HCT116 (cell line): ENCODE data around the gene RBP7. TPM values are rescaled to one million over a fixed set of nuclear protein-coding genes. Genes with fewer than 3 reads are reported as not detected.

Experiments
- ATAC-seq: fragments of 200-7000 bp; cut with Tn5 transposase; 2 replicates; pipeline ENCODE4 v1.9.1; 2020; ENCODE audit warnings: mild to moderate bottlenecking, moderate library complexity
- BruUV-seq: library from RNA; stranded (reverse); fragments of 400-500 nt; replicated peaks from 2 replicates; lab custom pipeline; 2021; lab: Mats Ljungman, UMichigan
- CTCF ChIA-PET: fragments of 300-600 bp; sonication (Branson Sonifier 250); formaldehyde crosslinking; loops from one replicate; lab custom pipeline; 2021; ENCODE audit warnings: antibody characterized with exemption; lab: Charles Lee
- POLR2A ChIA-PET: fragments of 300-600, 350-600 bp; sonication (Branson Sonifier 250); formaldehyde crosslinking; loops from one replicate; lab custom pipeline; 2021; ENCODE audit warnings: antibody characterized with exemption; lab: Charles Lee
- RAD21 ChIA-PET, 2 experiments: fragments of 300-600 bp; sonication (Branson Sonifier 250); formaldehyde crosslinking; loops; one replicate each; lab custom pipeline; 2023; ENCODE audit warnings: low total read pairs in 2 of 2; ENCODE audit not compliant: uncharacterized antibody in 2 of 2, unreplicated experiment in 2 of 2, low non-redundant PET in 1 of 2; lab: Charles Lee
- DNase-seq: peaks from one replicate; pipeline ENCODE4 v3.0.0-alpha.2; 2010; ENCODE audit warnings: low read depth, low spot score
- H2AFZ ChIP-seq: fragments of 200-600 bp; shearing (Covaris generic), sonication (generic); 2 replicates; pipeline ENCODE4 v1.6.1; 2017; ENCODE audit warnings: low read depth, mixed run types, mixed read lengths, antibody characterized with exemption, low read length; ENCODE audit not compliant: poor library complexity, severe bottlenecking
- H3K27ac ChIP-seq: 2 replicates; pipeline ENCODE4 v1.5.1; 2012; ENCODE audit warnings: low read depth, low read length
- H3K27me3 ChIP-seq: fragments of 200-600 bp; sonication (generic); 2 replicates; pipeline ENCODE4 v1.6.1; 2016; ENCODE audit warnings: mixed run types, low read length, mixed read lengths; ENCODE audit not compliant: insufficient read depth
- H3K36me3 ChIP-seq, 2 experiments: fragments of 200-500 bp in 1 of 2; fragments of 200-600 bp in 1 of 2; sonication (Bioruptor generic) in 1 of 2; sonication (generic) in 1 of 2; 2 replicates each; pipeline versions ENCODE4 v1.5.1 to v1.6.1; 2014 to 2016; ENCODE audit warnings: low read length in 2 of 2, inconsistent platforms in 1 of 2, mixed read lengths in 1 of 2, mixed run types in 1 of 2; ENCODE audit not compliant: insufficient read depth in 2 of 2, control insufficient read depth in 1 of 2
- H3K4me1 ChIP-seq, 2 experiments: fragments of 200-600 bp in 1 of 2; sonication (generic) in 1 of 2; 2 replicates each; pipeline versions ENCODE4 v1.5.1 to v1.6.1; 2012 to 2017; ENCODE audit warnings: low read length in 2 of 2, inconsistent platforms in 1 of 2, mild to moderate bottlenecking in 1 of 2, mixed read lengths in 1 of 2, mixed run types in 1 of 2, moderate library complexity in 1 of 2; ENCODE audit not compliant: insufficient read depth in 2 of 2, control insufficient read depth in 1 of 2
- H3K4me2 ChIP-seq: fragments of 200-600 bp; sonication (generic); 2 replicates; pipeline ENCODE4 v1.6.1; 2017; ENCODE audit warnings: mixed run types, low read length, mixed read lengths
- H3K4me3 ChIP-seq, 2 experiments: fragments of 200-600 bp in 1 of 2; sonication (generic) in 1 of 2; replicated peaks in 1 of 2; 2 replicates each; pipeline ENCODE4 v1.5.1; 2011 to 2016; ENCODE audit warnings: low read length in 2 of 2, control low read depth in 1 of 2, low read depth in 1 of 2, mild to moderate bottlenecking in 1 of 2, mixed read lengths in 1 of 2, mixed run types in 1 of 2
- H3K79me2 ChIP-seq: fragments of 200-600 bp; sonication (generic); 2 replicates; pipeline ENCODE4 v1.6.1; 2017; ENCODE audit warnings: mild to moderate bottlenecking, mixed run types, low read length, moderate library complexity, mixed read lengths; ENCODE audit not compliant: insufficient read depth
- H3K9ac ChIP-seq: fragments of 200-600 bp; sonication (generic); 2 replicates; pipeline ENCODE4 v1.6.1; 2016; ENCODE audit warnings: low read length, mixed read lengths
- H3K9me2 ChIP-seq: fragments of 200-600 bp; sonication (generic), shearing (Covaris generic); 2 replicates; pipeline ENCODE4 v1.6.1; 2017; ENCODE audit warnings: mixed run types, mild to moderate bottlenecking, moderate library complexity; ENCODE audit not compliant: insufficient read depth
- H3K9me3 ChIP-seq, 2 experiments: fragments of 200-500 bp in 1 of 2; fragments of 200-600 bp in 1 of 2; sonication (Bioruptor generic) in 1 of 2; sonication (generic) in 1 of 2; 2 replicates each; pipeline ENCODE4 v1.6.1; 2014 to 2017; ENCODE audit warnings: low read length in 2 of 2, mixed read lengths in 2 of 2, inconsistent platforms in 1 of 2, low read depth in 1 of 2, mild to moderate bottlenecking in 1 of 2, mixed run types in 1 of 2, moderate library complexity in 1 of 2; ENCODE audit not compliant: control insufficient read depth in 1 of 2, insufficient read depth in 1 of 2
- H4K20me1 ChIP-seq: fragments of 200-600 bp; sonication (generic), shearing (Covaris generic); 2 replicates; pipeline ENCODE4 v1.6.1; 2017; ENCODE audit warnings: mixed run types, mild to moderate bottlenecking, moderate library complexity; ENCODE audit not compliant: insufficient read depth
- CBX3 ChIP-seq: IDR thresholded peaks from 2 replicates; pipeline ENCODE4 v1.6.1; 2012; ENCODE audit warnings: low read depth
- CEBPB ChIP-seq: IDR thresholded peaks from 2 replicates; pipeline ENCODE4 v1.6.1; 2012; ENCODE audit warnings: low read depth
- EGR1 ChIP-seq: IDR thresholded peaks from 2 replicates; pipeline ENCODE4 v1.6.1; 2012; ENCODE audit warnings: low read depth
- ELF1 ChIP-seq: IDR thresholded peaks from 2 replicates; pipeline ENCODE4 v1.6.1; 2012; ENCODE audit warnings: low read depth, borderline replicate concordance
- EZH2 ChIP-seq: fragments of 200-600 bp; sonication (generic); IDR thresholded peaks from 2 replicates; pipeline ENCODE4 v1.6.1; 2017; ENCODE audit warnings: antibody characterized with exemption, mixed run types
- EZH2phosphoT487 ChIP-seq: fragments of 200-600 bp; IDR thresholded peaks from 2 replicates; pipeline ENCODE4 v1.6.1; 2018; ENCODE audit warnings: antibody characterized with exemption, borderline replicate concordance
- JUND ChIP-seq: IDR thresholded peaks from 2 replicates; pipeline ENCODE4 v1.6.1; 2012
- POLR2A ChIP-seq: IDR thresholded peaks from 2 replicates; pipeline ENCODE4 v1.7.0; 2011; ENCODE audit warnings: borderline replicate concordance; ENCODE audit not compliant: insufficient read depth, insufficient read length; ENCODE audit errors: extremely low read depth
- RAD21 ChIP-seq: IDR thresholded peaks from 2 replicates; pipeline ENCODE4 v1.6.1; 2012; ENCODE audit warnings: low read depth, mild to moderate bottlenecking
- REST ChIP-seq: IDR thresholded peaks from 2 replicates; pipeline ENCODE4 v1.6.1; 2012; ENCODE audit warnings: low read depth
- SP1 ChIP-seq: IDR thresholded peaks from 2 replicates; pipeline ENCODE4 v1.6.1; 2012; ENCODE audit warnings: low read depth
- SRF ChIP-seq: IDR thresholded peaks from 2 replicates; pipeline ENCODE4 v1.6.1; 2012; ENCODE audit warnings: low read depth
- TCF7L2 ChIP-seq: IDR thresholded peaks from 2 replicates; pipeline ENCODE4 v1.7.0; 2011; ENCODE audit warnings: borderline replicate concordance, inconsistent platforms; ENCODE audit not compliant: insufficient read depth, insufficient read length; ENCODE audit errors: extremely low read depth
- YY1 ChIP-seq: IDR thresholded peaks from 2 replicates; pipeline ENCODE4 v1.6.1; 2011; ENCODE audit warnings: low read length, low read depth, moderate library complexity, mild to moderate bottlenecking; ENCODE audit not compliant: insufficient replicate concordance; ENCODE audit errors: extremely low read depth
- ZBTB33 ChIP-seq: IDR thresholded peaks from 2 replicates; pipeline ENCODE4 v1.6.1; 2011; ENCODE audit warnings: mild to moderate bottlenecking, low read length, moderate library complexity; ENCODE audit not compliant: insufficient replicate concordance; ENCODE audit errors: extremely low read depth
- ZFX ChIP-seq: fragments of 450-650 bp; IDR thresholded peaks from 2 replicates; pipeline ENCODE4 v1.6.1; 2017
- ZNF274 ChIP-seq: fragments of 200-500 bp; sonication (Bioruptor generic); IDR thresholded peaks from 2 replicates; pipeline ENCODE4 v1.6.1; 2014; ENCODE audit warnings: mild to moderate bottlenecking, low read depth, low read length, inconsistent platforms
- intact Hi-C: fragments of 100-400 bp; cut with micrococcal nuclease; formaldehyde crosslinking; loops from 2 replicates; pipeline ENCODE4 v1.10.0; 2022
- total RNA-seq: library from RNA; stranded (reverse); gene quantifications from one replicate; pipeline ENCODE4 v1.2.1, GENCODE V29; 2021; ENCODE audit not compliant: unreplicated experiment
- TF ChIP-seq, protein P1 (sequence below), 3 experiments: fragments of 200-600 bp in 1 of 3; sonication (generic) in 1 of 3; IDR thresholded peaks in 2 of 3; conservative IDR thresholded peaks in 1 of 3; 2 replicates each; pipeline ENCODE4 v1.5.1; 2012 to 2017; ENCODE audit warnings: low read depth in 2 of 3, low read length in 2 of 3, antibody characterized with exemption in 1 of 3, borderline replicate concordance in 1 of 3, control low read depth in 1 of 3, mild to moderate bottlenecking in 1 of 3, mixed read lengths in 1 of 3, mixed run types in 1 of 3, moderate library complexity in 1 of 3; ENCODE audit not compliant: insufficient read depth in 1 of 3
- TF ChIP-seq, protein P2 (sequence below): IDR thresholded peaks from 2 replicates; pipeline ENCODE4 v1.6.1; 2012

RBP7 gene
- total RNA-seq, 1 experiment from 2014 or later, result 45.6 TPM

- ChIA-PET POLR2A (no interaction called here), RAD21 (no interaction called here), CTCF (no interaction called here)
- peaks cover 36% of the 10 kb centered on the region for H3K79me2 ChIP-seq
- DNase-seq (no peak), ATAC-seq (no peak)
- H3K9me2 ChIP-seq, result no peaks in the 10 kb centered on the region
- H3K4me3 ChIP-seq, result no peak overlapping the region
- H3K9me3 ChIP-seq, result no peaks in the 10 kb centered on the region
- no peaks in the 10 kb centered on the region for H3K36me3 ChIP-seq
- H3K27me3 ChIP-seq, result no peaks in the 10 kb centered on the region
- peaks cover 0 to 7% of the 10 kb centered on the region in 2 experiments; a peak in 2 of 4 replicates for H3K4me1 ChIP-seq
- TF ChIP-seq EGR1 (no peak), CBX3 (no peak), RAD21 (no peak), ELF1 (no peak), REST (no peak), EZH2 (no peak), SP1 (no peak), ZNF274 (no peak), YY1 (no peak), ZFX (no peak), SRF (no peak), TCF7L2 (no peak), CEBPB (no peak), EZH2phosphoT487 (no peak), POLR2A (no peak), ZBTB33 (no peak), JUND (no peak)
- TF ChIP-seq, protein P1, sequence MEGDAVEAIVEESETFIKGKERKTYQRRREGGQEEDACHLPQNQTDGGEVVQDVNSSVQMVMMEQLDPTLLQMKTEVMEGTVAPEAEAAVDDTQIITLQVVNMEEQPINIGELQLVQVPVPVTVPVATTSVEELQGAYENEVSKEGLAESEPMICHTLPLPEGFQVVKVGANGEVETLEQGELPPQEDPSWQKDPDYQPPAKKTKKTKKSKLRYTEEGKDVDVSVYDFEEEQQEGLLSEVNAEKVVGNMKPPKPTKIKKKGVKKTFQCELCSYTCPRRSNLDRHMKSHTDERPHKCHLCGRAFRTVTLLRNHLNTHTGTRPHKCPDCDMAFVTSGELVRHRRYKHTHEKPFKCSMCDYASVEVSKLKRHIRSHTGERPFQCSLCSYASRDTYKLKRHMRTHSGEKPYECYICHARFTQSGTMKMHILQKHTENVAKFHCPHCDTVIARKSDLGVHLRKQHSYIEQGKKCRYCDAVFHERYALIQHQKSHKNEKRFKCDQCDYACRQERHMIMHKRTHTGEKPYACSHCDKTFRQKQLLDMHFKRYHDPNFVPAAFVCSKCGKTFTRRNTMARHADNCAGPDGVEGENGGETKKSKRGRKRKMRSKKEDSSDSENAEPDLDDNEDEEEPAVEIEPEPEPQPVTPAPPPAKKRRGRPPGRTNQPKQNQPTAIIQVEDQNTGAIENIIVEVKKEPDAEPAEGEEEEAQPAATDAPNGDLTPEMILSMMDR (IDR thresholded peaks at IDR 0.05 in 2 of 3, conservative IDR thresholded peaks at IDR 0.05 in 1 of 3; ENCODE audit: borderline replicate concordance in 1 of 3, insufficient read depth in 1 of 3, low read depth in 2 of 3, low read length in 2 of 3), result no peak
- TF ChIP-seq, protein P2, sequence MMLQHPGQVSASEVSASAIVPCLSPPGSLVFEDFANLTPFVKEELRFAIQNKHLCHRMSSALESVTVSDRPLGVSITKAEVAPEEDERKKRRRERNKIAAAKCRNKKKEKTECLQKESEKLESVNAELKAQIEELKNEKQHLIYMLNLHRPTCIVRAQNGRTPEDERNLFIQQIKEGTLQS, result no peak
- H3K4me2 ChIP-seq, result no peak overlapping the region
- 0 out of 2 replicates have a peak, but pooled peaks cover 6% of the 10 kb centered on the region for H4K20me1 ChIP-seq
- H3K9ac ChIP-seq, result no peak overlapping the region
- no peak overlapping the region for H2AFZ ChIP-seq
- intact Hi-C loops, result no loop called here
- no TSS peak for BruUV-seq
- H3K27ac ChIP-seq, result no peak overlapping the region
Observed at GRCh38 chr1:10065344-10065685, 68.3 kb downstream of the RBP7 start.
